Measurements from ENCODE around the gene SYTL3. TPM values are rescaled to one million over a fixed set of nuclear protein-coding genes. Genes with fewer than 3 reads are reported as not detected.
"Not testable (repeated sequence)": the region's sequence is repeated elsewhere in the genome, so short reads cannot be mapped to it uniquely, and the experiment has no call there.

The SYTL3 gene
- total RNA-seq, 4 donors from 2014 or later = 4.8 to 23.1 (median 11.3) TPM

DNA sequence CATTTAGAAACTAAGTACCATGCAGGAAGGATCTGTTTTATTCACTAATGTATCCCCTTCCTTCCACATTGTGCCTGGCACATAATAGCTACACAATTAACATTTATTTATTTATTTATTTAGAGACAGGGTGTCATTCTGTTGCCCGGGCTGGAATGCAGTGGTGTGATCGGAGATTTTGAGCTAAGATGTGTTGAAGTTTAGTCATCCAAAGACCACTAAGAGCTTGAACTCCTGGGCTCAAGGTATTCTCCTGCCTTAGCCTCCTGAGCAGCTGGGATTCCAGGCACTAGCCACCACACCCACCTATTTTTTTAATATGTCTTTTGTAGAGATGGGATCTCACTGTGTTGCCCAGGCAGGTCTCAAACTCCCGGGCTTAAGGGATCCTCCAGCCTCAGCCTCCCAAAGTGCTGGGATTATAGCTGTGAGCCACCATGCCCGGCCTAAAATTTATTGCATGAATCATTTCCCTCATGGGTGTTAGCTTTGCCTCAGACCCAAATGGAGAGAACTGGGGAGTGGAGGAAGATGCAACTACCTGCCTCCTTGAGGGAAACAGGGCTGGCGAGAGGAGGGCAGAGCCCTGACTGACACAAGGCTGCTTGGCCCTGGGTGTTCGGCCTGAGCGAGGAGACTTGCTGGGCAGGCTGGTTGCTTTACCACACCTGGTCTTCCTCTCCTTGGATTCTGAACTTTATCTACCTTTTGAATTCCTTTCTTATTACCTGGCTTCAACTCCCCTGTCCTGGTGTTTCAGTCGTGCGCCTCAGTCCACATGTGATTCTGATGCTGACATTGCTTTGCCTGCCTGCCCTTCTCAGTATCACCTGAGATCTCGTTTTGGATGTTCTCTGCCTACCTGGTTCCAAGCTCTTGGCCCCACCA lies 3.6 kb upstream of the SYTL3 start:
- peaks cover 0 to 19% (median 8%) of the 10 kb centered on the region in 4 donors for H3K4me1 ChIP-seq
- peak overlapping the region in 1 of 4 donors; percentile 7 for H3K27ac ChIP-seq
- peak in 2 of 3 donors; percentile 14 to 47 for DNase-seq
- no peaks in the 10 kb centered on the region for H3K9me3 ChIP-seq
- TF ChIP-seq, protein P1, sequence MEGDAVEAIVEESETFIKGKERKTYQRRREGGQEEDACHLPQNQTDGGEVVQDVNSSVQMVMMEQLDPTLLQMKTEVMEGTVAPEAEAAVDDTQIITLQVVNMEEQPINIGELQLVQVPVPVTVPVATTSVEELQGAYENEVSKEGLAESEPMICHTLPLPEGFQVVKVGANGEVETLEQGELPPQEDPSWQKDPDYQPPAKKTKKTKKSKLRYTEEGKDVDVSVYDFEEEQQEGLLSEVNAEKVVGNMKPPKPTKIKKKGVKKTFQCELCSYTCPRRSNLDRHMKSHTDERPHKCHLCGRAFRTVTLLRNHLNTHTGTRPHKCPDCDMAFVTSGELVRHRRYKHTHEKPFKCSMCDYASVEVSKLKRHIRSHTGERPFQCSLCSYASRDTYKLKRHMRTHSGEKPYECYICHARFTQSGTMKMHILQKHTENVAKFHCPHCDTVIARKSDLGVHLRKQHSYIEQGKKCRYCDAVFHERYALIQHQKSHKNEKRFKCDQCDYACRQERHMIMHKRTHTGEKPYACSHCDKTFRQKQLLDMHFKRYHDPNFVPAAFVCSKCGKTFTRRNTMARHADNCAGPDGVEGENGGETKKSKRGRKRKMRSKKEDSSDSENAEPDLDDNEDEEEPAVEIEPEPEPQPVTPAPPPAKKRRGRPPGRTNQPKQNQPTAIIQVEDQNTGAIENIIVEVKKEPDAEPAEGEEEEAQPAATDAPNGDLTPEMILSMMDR (IDR thresholded peaks at IDR 0.05) = no peak
- no peak for TF ChIP-seq POLR2A (IDR thresholded peaks at IDR 0.05)
- H3K36me3 ChIP-seq = no peaks in the 10 kb centered on the region
- no peak overlapping the region for H3K4me3 ChIP-seq
- no peaks in the 10 kb centered on the region for H3K27me3 ChIP-seq

DNA sequence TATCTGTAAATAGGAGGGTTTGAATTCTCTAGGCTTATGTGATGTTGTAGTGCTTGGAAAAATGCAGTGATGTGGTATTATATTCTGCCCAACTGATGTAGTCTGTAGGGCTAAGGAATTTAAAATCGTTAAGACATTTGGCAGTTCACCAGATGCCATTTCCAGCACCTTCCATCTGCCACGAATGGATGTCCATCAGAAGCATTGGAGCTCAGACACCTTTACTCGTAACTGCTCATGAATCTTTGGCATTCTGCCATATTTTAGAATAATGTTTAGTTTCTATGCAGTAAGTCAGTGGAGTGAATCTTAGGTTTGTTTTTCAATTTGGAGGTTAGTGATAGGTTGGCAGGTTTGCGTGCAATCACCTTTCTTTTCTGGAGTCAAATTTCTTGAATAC lies 2.4 kb upstream of the SYTL3 start:
- peak in 1 of 3 donors; percentile 8 for DNase-seq
- H3K27ac ChIP-seq = no peak overlapping the region
- H3K27me3 ChIP-seq = no peaks in the 10 kb centered on the region
- no peaks in the 10 kb centered on the region for H3K36me3 ChIP-seq
- H3K4me1 ChIP-seq = peaks cover 0 to 11% (median 7%) of the 10 kb centered on the region in 4 donors
- TF ChIP-seq POLR2A (IDR thresholded peaks at IDR 0.05) = no peak
- TF ChIP-seq, protein P1 (IDR thresholded peaks at IDR 0.05) = no peak
- H3K9me3 ChIP-seq = no peaks in the 10 kb centered on the region
- no peak overlapping the region for H3K4me3 ChIP-seq

DNA sequence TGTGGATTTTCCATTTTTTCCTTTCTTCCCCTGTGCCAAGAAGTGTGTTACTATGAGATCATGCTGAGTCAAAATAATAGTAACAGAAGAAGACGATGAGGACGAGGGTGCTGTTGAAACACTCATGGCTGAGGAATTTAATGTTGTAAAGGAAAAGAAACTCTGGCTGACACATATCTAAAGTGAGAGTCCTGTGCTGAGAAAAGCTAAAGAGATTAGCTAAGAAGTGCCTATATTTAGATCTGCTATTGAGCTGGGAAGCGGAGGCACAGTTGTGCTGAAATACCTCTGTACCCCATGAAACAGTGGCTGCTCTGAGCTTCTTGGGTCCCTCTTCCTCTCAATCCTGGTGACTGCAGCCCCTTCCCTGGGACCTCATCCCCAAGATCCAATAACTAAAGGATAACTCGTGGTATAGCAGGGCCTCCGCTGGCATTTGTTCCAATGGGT lies 1.1 kb upstream of the SYTL3 start:
- Histone ChIP-seq H3K9me3 (no peaks in the 10 kb centered on the region), H3K27ac (peak overlapping the region; percentile 72 to 78 (median 76)), H3K4me1 (peaks cover 0 to 7% (median 2%) of the 10 kb centered on the region in 4 donors), H3K36me3 (no peaks in the 10 kb centered on the region), H3K27me3 (no peaks in the 10 kb centered on the region), H3K4me3 (no peak overlapping the region)
- peak in 2 of 3 donors; percentile 14 to 42 for DNase-seq
- TF ChIP-seq, protein P1 (IDR thresholded peaks at IDR 0.05) = no peak
- TF ChIP-seq POLR2A (IDR thresholded peaks at IDR 0.05) = no peak

DNA sequence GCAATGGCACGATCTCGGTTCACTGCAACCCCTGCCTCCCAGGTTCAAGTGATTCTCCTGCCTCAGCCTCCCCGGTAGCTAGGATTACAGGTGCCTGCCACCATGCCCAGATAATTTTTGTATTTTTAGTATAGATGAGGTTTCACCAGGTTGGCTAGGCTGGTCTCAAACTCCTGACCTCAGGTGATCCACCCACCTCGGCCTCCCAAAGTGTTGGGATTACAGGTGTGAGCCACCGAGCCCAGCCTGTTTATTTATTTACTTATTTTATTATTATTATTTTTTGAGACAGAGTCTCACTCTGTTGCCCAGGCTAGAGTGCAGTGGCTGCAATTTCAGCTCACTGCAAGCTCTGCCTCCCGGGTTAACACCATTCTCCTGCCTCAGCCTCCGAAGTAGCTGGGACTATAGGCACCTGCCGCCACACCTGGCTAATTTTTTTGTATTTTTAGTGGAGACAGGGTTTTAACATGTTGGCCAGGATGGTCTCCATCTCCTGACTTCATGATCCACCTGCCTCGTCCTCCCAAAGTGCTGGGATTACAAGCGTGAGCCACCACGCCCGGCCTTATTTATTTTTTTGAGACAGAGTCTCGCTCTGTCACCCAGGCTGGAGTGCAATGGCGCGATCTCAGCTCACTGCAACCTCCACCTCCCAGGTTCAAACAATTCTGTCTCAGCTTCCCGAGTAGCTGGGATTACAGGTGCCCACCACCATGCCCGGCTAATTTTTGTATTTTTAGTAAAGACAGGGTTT lies 2.3 kb downstream of the SYTL3 start:
- Histone ChIP-seq H3K27ac (peak overlapping the region; percentile 72 to 80 (median 78)), H3K4me3 (peak overlapping the region in 1 of 4 donors; percentile 7), H3K4me1 (peaks cover 0 to 20% (median 10%) of the 10 kb centered on the region in 4 donors)
- peak in 2 of 3 donors; percentile 13 to 42 for DNase-seq
- not testable (repeated sequence) for H3K9me3 ChIP-seq, H3K27me3 ChIP-seq, H3K36me3 ChIP-seq

DNA sequence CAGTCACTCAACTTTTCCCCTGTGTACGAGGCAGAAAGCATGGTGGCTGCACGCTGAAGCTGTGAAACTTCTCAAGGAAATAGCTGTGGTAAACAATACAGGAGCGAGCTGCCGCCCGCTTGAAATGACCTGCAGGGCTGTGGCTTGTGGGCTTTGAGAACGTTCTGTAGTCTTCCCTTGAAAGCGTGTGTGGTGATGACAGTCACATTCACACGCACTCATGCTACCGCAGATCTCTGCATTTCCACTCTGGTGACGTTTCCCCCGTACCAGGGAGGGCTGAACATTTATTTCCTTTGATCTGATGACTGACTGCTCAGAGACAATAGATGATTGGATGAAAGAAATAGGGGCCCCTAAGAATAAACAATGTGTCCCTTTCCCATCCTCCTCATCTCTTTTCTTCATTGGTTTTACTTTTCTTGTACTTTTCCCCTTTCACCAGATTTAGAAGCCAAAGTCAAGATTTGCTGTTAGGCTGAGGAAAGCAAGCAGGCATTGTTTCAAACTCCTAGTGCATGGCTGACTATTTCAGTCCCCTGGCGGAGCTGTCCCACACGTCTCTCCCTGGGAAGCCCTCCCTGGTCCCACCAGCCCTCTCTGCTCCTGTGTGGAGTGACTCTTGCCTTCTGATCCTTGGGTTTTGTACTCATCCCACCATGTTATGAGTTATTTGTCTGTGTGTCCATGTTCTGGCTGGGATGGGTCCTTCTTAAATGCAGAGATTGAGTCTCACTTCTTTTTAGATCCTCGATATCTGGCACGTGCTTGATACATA lies 3.9 kb downstream of the SYTL3 start:
- peak in 2 of 3 donors; percentile 85 to 94 for DNase-seq
- TF ChIP-seq, protein P1 (IDR thresholded peaks at IDR 0.05) = no peak
- peak in 1 of 2 donors; percentile 18 for TF ChIP-seq POLR2A (IDR thresholded peaks at IDR 0.05)
- H3K27me3 ChIP-seq = no peaks in the 10 kb centered on the region
- H3K27ac ChIP-seq = peak overlapping the region; percentile 80 to 91 (median 83)
- H3K36me3 ChIP-seq = no peaks in the 10 kb centered on the region
- H3K4me3 ChIP-seq = no peak overlapping the region
- H3K4me1 ChIP-seq = peaks cover 0 to 20% (median 10%) of the 10 kb centered on the region in 4 donors
- H3K9me3 ChIP-seq = no peaks in the 10 kb centered on the region

Data from Peyer's patch (tissue), 4 donors.